HG03565 (cell line): ENCODE measurements around the gene OGFOD3.
"Not testable (repeated sequence)": the region's sequence is repeated elsewhere in the genome, so short reads cannot be mapped to it uniquely, and the experiment has no call there.

Experiments used
- ATAC-seq: cut with Tn5 transposase; IDR thresholded peaks from one replicate; pipeline ENCODE4 v1.9.1; 2021; ENCODE audit warnings: mild to moderate bottlenecking, moderate library complexity; ENCODE audit not compliant: unreplicated experiment

OGFOD3 gene

DNA sequence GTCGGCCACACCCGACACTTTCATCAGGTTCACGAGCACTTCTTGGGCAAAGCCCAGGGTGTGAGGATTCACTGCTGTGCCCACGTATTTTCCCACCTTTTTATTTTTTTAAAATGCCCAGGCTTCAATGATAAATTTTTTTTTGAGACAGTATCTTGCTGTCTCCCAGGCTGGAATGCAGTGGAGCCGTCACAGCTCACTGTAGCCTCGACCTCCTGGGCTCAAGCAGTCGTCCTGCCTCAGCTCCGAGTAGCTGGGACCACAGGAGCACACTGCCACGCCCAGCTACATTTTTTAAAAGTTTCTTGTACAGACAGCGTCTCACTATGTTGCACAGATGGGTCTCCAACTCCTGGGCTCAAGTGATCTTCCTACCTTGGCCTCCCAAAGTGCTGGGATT is 29.0 kb downstream of the OGFOD3 start:
- no peak for ATAC-seq

DNA sequence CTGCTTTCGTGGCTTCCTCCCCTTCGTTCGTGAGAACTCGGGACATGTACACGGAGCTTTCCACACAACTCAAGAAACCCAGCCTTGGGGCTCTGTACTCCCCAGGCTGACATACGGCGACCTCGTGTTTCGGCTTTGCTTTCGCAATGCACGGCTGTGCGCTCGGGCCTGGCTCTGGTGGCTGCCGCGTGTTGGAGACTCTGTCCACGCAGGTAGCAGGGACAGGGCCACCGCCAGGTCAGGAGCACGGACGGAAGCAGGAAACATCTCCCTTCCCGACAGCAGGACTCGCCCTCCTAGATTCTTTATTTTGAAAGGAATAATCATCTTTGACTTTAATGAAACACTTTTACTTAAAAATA is 29.5 kb downstream of the OGFOD3 start:
- ATAC-seq, result no peak

DNA sequence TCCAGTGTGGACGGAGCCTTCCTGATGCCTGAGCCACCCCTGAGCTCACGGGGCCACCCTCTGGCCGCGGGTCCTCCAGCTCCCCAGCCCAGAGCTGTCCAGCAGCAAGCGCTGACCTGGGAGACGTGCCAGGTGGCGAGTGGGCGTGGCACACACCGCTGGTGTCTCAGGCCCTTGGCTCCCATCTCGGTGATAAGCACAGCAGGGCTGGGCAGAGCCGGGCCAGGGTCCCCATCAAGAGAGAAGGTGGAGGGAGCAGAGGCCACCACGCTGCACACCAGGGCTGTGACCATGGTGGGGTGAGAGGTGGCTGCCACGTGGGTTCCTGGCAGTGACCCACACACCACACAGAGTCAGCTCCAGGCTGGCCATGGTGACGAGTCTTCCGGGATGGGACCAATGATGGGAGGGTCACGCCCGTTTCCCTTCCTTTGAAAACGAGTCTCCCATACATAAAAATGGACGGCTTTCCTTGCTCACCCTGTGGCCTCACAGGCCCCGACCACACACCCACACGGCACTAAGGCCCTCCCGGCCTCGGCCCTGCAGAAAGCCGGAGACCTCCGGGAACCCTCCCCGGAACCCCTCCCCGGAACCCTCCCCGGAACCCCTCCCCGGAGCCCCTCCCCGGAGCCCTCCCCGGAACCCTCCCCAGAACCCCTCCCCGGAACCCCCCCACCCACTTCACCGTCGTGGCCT is 30.0 kb downstream of the OGFOD3 start:
- ATAC-seq, result no peak

DNA sequence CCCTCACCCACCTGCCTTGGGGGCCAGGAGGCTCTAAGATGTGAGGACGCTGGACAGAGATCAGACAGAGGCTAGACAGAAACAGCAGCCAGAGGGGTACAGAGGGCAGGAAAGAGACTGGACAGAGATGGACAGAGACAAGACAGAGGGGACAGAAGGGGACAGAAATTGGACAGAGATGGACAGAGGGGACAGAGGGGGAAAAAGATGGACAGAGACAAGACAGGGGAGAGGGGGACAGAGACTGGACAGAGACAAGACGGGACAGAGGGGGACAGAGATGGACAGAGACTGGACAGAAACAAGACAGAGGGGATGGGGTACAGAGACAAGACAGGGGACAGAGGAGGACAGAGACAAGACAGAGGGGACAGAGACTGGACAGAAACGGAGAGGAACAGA is 30.7 kb downstream of the OGFOD3 start:
- ATAC-seq, result no peak

DNA sequence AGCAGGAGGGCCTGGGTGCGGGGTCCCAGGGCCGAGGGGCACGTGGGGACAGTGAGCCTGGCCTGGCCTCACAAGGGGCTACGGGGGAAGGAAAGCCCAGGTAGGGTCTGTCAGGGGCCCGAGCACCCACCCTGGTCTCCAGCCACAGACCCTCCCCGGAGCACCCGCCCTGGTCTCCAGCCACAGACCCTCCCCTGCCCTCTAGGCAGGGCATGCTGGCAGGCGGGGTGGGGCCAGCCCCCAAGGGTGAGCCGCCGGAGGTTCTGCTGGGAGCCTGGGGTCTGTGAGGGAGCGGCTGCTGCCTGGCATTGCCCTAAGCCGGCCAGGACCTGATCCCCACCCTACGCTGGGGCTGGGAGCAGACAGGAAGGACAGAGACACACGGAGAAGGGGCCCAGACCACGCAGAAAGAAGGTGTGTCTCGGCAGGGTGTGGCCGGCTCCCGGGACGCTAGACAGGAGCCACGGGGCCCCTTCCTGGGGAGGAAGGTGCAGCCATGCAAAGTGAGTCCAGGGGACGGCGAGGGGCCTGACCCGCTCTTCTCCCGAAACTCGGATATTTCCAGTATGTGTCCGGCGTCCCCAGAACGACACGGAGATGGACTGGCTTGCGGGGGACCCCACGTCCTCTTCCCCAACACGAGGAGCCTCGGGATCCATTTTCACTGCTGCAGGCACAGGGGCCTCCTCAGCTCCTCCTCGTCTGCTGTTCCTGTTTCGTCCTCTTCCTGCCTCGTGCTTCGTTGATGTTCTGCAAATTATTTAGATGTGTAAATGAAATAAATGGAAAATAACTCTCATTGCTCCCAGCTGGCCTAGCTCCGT is 31.3 kb downstream of the OGFOD3 start:
- ATAC-seq, result no peak

DNA sequence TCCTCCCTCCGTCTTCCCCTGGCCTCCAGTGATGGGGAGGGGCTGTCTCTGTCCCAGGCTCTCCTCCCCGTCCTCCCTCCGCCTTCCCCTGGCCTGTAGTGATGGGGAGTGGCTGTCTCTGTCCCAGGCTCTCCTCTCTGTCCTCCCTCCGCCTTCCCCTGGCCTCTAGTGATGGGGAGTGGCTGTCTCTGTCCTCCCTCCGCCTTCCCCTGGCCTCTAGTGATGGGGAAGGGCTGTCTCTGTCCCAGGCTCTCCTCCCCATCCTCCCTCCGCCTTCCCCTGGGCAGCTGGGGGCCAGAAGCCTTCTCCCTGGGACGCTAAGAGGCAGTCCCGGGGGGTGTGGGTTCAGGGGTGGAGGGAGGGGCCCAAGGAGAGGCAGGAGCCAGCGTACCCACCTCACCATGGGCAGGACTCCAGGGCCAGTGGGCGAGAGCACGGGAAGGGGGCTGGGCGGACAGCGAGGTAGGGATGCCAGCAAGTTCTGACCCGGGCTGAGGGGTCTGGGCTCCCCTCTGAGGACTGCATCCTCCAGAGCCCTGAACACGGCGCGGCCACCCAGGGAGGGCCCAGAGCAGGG is 32.0 kb downstream of the OGFOD3 start:
- ATAC-seq, result no peak

DNA sequence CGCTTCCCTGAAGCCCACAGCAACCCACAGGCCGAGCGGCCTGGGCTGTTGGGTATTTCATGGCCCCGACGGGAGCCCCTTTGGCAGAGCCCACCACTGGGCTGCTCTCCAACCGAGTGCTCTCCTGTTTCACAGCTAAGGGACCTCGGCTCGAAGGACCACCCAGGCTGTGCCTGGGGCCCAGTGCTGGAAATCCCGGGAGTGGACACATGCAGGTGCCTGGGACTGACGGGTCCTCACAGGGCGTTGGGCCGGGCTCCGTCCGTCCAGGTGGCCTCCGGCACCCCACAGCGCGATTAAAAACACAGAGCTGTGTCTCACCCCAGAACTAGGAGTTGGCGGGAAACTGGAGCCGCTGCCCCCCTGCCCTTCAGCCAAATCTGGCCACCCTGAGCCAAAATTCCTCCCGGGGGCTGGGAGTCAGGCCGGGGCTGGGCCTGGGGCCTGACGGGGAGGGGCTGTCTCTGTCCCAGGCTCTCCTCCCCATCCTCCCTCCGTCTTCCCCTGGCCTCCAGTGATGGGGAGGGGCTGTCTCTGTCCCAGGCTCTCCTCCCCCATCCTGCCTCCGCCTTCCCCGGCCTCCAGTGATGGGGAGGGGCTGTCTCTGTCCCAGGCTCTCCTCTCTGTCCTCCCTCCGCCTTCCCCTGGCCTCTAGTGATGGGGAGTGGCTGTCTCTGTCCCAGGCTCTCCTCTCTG is 32.7 kb downstream of the OGFOD3 start:
- no peak for ATAC-seq

DNA sequence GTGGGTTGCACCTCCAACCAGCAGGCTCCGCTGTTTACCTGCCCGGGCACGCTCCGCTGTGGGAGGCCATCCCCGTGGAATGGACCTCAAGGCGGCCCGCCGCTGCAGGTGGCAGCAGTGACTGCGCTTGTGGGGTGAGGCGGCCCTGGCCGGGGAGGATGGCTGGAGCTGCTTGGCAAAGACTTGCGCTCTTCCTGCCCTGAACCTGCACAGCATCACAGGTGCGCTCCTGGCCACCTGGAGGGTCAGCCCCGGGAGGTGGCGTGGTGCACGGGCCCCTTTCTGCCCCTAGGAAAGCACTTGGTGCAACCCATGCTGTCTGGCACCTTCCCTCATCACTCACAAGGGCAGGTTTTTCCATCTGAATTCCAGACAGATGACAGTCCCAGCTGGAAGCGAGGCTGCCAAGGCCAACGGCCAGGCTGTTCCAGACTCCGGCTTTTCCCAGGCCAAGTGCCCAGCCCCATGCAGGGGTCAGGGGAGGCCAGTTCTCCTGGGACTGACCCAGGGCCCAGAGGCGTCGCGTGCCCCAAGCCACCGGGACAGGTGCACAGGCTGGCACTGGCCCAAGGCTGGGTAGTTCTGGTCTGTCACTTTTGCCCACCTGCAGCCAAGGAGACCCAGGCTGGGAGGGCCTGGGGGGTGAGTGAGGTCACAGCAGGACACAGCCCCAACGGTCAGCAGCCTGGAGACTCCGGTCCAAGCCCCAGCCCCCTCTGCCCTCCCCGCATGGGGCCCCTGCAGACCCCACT is 33.5 kb downstream of the OGFOD3 start:
- no peak for ATAC-seq

DNA sequence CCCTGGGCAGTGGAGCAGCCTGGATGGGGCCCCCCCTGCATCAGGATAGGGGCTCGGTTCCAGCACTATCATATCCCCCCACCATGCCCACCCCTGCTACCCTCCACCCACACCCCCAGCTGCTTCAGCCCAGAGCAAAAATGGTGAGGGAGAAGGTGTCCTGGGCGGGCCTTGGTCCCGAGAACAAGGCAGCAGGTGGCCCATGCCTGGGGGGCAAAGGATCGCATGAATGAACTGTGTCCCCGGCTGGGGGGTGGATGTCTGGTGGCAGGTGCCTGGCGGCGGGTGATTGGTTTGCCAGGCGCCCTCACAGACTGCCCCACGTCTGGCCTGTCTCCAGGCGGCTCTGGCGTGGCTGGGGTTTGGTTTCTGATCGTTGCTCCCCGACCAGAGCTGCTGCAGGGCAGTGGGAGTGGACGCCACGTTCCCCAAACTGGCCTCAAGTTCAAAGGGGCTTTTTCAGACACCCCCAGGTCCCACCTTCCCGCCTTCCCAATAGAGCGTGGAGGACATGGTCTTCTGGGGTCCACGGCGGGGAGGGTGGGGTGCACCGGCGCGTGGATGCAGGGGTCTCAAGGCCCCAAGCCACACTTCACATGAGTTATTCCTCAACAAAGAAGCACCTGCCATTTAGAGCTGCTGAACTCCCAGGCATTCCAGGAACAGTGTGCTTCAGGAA is 34.2 kb downstream of the OGFOD3 start:
- no peak for ATAC-seq

DNA sequence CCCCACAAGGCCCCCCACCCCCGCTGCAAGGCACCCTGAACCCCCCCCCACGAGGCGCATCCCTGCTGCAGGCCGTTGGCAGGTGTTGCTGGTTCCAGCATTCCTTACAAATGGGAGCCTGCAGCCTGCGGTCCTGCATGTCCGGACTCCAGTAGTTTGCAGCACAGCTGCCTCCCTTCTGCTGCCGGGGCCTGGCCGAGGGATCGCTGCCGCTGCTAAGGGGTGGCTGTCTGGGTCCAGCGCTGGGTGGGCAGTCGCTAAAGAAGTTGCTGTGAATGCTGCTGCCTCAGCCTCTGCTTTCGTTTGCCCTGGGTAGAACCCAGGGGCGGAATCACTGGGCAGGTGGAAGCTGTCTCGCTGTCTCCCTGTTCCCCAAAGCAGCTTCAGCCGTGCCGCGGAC is 35.0 kb downstream of the OGFOD3 start:
- ATAC-seq, result no peak

DNA sequence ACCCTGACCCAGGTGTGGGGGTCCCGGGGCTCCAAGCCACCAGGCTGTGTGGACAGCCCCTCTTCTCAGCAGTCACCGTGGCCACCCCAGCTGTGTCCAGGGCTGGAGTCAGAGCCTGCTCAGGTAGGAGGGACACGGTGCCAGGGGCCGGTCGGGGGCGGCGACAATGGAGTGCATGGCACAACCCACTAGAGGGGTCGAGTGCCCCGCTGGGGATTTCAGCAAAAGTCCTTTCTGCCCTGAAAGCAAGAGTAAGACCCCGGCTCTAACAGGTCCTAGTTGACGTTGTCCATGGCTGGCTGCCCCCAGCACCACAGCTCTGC is 35.5 kb downstream of the OGFOD3 start:
- ATAC-seq, result no peak

DNA sequence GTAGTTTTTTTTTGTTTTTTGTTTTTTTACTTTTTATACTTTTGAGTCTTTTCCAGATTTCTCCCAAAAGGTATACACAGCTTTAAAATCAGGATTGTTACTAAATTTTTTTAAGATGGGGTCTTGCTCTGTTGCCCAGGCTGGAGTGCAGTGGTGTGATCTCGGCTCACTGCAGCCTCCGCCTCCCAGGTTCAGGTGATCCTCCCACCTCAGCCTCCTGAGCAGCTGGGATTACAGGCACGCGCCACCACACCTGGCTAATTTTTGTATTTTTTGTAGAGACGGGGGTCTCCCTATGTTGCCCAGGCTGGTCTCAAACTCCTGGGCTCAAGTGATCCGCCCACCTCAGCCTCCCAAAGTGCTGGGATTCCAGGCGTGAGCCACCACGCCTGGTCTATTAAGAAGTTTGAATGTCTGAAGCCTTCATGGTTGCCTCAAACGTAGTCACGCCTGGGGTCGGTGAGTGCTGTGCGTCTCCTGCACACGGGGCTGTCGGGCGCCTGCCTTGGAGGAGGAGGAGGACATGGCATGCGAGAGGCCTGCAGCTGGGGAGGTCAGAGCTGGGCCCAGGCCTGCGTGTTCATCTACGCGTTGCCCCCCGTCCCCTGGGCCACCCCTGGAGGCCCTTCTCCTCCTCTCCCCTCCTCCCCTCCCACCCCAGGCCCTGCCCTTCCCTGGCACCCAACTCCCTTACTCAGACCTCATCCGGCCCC is 36.0 kb downstream of the OGFOD3 start:
- not testable (repeated sequence) for ATAC-seq

DNA sequence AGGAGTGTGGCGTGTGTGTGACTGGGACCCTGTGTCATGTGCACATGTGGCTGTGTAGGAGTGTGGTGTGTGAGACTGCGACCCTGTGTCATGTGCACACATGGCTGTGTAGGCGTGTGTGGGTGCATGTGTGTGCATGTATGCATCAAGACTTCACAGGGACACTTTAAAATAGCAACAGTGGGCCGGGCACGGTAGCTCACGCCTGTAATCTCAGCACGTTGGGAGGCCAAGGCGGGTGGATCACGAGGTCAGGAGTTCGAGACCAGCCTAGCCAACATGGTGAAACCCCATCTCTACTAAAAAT is 36.7 kb downstream of the OGFOD3 start:
- not testable (repeated sequence) for ATAC-seq

DNA sequence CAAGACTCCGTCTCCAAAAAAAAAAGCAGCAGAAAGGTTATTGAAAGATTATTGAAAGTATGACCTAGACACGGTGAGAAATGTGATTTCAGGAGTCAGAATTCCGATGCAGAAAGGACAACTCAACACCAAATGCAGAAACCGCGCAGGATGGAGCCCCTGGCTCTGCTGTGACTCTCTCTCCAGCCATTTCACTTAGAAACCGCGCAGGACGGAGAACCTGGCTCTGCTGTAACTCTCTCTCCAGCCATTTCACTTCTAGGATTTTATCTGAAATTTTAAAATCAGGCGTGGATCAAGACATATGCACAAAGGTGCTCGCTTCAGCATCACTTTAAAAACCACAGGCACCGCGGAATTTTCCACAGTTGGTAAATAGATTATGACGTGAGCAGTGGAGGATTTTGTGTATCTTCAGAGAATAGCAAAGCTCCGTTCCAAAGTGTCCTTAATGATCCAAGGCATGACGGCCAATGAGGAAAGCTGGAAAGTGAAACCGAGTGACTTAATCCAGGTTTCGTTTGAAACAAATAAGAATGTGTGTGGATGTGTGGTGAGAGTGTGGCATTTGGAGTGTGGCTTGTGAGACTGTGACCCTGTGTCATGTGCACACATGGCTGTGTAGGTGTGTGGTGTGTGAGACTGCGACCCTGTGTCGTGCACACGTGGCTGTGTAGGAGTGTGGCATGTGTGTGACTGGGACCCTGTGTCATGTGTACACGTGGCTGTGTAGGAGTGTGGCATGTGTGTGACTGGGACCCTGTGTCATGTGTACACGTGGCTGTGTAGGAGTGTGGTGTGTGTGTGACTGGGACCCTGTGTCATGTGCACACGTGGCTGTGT is 37.3 kb downstream of the OGFOD3 start:
- ATAC-seq, result no peak

DNA sequence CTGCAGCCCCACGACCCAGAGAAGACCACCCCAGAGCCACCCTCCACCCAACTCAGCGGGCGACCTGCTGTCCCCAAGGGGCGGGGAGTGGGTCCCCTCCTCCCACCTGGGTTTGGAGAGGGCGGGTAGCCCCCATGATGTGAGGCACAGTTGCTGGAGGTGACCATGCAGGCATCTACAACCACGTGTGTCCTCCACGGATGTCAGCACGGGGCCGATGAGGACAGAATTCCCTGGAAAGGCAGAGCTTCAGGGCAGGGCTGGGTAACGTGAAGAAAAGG is 39.7 kb downstream of the OGFOD3 start:
- no peak for ATAC-seq

DNA sequence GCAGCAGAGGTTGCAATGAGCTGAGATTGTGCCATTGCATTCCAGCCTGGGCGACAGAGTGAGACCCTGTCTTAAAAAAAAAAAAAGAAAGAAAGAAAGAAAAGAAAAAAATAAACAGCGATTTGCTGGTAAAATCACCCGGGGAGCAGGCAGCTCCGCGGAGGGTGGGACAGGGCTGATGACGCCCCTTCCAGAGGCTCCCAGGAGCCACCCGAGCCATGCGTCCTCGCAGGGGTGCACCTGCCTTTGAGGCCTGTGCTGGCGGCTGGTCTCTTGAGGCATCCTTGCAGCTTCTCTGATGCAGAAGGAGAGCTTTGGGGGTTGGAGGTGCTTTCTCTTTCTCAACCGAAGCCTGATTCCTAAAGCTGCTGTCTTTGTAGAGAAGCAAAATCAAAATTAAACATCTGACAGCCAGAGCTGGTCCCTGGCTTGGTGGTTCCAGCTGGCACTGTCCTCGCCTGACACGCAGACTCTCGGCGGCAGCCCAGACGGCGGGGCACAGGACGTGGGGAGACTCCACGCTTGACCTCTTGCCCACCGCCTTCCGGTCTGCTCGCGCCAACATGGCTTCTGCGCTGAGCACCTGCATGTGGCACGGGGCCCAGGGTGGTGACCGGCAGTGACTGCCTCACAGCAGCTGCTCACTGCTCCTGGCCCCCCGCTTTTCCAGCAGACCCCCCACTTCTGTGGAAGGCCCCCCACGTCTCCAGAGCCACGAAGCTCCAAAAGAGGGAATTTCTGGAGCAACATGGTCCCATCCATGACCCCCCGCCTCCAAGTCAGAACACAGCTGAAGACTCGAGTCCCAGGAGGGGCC is 40.3 kb downstream of the OGFOD3 start:
- no peak for ATAC-seq

DNA sequence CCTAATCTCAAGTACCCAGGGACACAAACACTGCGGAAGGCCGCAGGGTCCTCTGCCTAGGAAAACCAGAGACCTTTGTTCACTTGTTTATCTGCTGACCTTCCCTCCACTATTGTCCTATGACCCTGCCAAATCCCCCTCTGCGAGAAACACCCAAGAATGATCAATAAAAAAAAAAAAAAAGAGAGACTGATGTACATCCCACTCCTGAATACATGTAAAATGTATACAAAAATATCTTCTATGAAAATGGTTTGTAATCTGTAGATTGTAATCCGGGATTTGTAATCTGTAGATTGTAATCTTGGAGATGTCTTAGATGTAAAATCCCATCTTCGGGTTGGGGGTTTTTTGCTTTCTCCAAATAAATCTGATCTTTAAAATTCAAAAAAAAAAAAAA is 41.1 kb downstream of the OGFOD3 start:
- ATAC-seq, result not testable (repeated sequence)

DNA sequence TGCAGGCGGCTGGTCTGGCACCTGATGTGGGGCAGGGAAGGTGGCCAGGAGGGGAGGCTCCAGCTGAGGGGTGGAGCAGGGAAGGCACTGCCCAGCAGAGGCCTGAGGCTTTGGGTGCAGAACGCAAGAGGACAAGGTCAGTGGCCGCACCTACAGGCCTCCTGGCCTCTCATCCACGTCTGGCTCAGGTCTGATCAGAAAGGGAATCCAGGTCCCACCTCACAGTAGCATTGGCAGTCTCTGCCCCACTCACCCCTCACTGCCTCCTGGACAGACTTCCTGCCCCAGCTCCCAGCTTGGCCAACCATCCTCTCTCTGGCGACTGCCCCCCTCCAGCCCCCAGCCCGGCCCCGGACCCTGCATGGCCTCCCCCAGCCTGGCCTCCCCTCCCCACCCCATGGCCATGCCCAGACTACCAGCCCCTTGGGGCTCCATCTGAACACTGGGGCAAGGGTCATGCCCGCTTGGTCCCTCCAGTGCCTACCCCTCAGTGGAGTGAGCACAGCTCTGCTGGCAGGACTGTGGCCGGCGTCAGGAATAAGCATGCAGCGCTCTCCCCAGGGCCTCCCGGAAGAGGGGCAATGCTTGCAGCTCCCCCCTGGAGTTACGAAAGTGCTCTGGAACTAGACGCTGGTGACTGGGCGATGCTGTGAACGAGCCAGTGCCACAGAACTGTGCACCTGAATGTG is 42.2 kb downstream of the OGFOD3 start:
- no peak for ATAC-seq
